Lower leg skin (tissue), 4 donors: ENCODE measurements around the gene SLC13A5. TPM values are rescaled to one million over a fixed set of nuclear protein-coding genes. Genes with fewer than 3 reads are reported as not detected.

ENCODE experiments used
- DNase-seq, 2 donors: peaks; one replicate each; pipeline ENCODE4 v3.0.0-alpha.2; 2019; ENCODE audit warnings: low spot score in 2 of 2
- H3K4me3 ChIP-seq: fragments of 200-600 bp; sonication (generic); 2 replicates; pipeline ENCODE4 v1.5.1; 2017; ENCODE audit warnings: mild to moderate bottlenecking, low read depth; ENCODE audit not compliant: poor library complexity, severe bottlenecking
- POLR2A ChIP-seq, 2 donors: fragments of 450-650 bp; IDR thresholded peaks; one replicate each; pipeline ENCODE4 v1.6.1; 2016 to 2017; ENCODE audit warnings: antibody characterized with exemption in 2 of 2, mild to moderate bottlenecking in 1 of 2, moderate library complexity in 1 of 2
- WGBS, 2 donors: methylation state at CpG; one replicate each; pipeline ENCODE4 v1.1.5; 2018; 5-methylcytosine and 5-hydroxymethylcytosine counted together
- intact Hi-C: fragments of 100-400 bp; cut with DNase I; formaldehyde crosslinking; loops from one replicate; pipeline ENCODE4 v1.15.0; 2023; ENCODE audit warnings: low total_unique reads
- total RNA-seq, 4 donors: library from RNA; depleted of rRNA; stranded (reverse); fragments of >200 nt; gene quantifications; one replicate each; pipeline ENCODE4 v1.1.0, GENCODE V29; 2016
- TF ChIP-seq, protein P1 (sequence below), 3 donors: fragments of 450-650 bp; IDR thresholded peaks; one replicate each; pipeline ENCODE4 v1.5.1; 2016; ENCODE audit warnings: antibody characterized with exemption in 3 of 3, mild to moderate bottlenecking in 3 of 3, moderate library complexity in 2 of 3

Gene SLC13A5
- total RNA-seq, 4 donors from 2014 or later, result not detected

DNA sequence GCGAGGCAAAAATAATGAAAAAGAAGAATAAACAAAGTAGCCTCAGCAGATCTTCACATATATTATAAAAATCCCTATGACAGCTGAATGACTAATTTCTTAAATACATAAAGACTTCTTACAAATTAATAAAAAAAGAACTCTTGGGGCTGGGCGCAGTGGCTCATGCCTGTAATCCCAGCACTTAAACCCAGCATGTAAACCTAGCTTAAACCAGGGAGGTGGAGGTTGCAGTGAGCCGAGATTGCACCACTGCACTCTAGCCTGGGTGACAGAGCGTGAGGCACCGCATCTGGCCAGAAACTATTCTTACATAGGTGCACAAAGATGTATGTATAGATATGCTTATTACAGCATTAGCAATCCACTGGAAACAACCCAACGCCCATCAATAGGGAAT, 33.9 kb downstream of the SLC13A5 start:
- no peak overlapping the region for H3K4me3 ChIP-seq
- 63 to 74% methylated on average over 6 of the region's 6 CpGs for WGBS, 2 donors
- no peak for TF ChIP-seq POLR2A (IDR thresholded peaks at IDR 0.05)
- TF ChIP-seq, protein P1, sequence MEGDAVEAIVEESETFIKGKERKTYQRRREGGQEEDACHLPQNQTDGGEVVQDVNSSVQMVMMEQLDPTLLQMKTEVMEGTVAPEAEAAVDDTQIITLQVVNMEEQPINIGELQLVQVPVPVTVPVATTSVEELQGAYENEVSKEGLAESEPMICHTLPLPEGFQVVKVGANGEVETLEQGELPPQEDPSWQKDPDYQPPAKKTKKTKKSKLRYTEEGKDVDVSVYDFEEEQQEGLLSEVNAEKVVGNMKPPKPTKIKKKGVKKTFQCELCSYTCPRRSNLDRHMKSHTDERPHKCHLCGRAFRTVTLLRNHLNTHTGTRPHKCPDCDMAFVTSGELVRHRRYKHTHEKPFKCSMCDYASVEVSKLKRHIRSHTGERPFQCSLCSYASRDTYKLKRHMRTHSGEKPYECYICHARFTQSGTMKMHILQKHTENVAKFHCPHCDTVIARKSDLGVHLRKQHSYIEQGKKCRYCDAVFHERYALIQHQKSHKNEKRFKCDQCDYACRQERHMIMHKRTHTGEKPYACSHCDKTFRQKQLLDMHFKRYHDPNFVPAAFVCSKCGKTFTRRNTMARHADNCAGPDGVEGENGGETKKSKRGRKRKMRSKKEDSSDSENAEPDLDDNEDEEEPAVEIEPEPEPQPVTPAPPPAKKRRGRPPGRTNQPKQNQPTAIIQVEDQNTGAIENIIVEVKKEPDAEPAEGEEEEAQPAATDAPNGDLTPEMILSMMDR (IDR thresholded peaks at IDR 0.05), result no peak
- no peak for DNase-seq
- intact Hi-C loops, result loop anchor here (10.0 kb wide), 1 partner anchor 156 kb away; the partner anchor contains the start of gene TEKT1

DNA sequence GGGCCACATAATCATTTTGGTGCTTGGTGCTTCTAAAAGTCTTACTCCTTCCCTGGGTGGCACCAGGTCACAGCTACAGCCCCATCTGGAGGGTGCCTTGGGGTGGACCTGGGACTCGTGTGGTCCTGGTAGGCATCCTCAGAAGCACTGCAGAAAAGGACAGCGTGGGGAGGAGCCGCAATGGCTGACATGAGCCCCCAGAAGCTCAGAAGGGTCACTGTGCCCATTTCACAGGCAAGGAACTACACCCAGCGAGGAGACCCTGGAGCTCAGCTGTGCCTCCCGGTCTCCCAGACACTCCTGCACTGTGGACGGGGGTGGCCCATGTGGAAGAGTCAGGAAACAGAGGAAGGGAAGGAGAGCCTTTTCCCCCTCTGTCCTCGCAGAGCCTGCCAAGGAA, 35.2 kb downstream of the SLC13A5 start:
- 80 to 83% methylated on average over 7 of the region's 7 CpGs for WGBS, 2 donors
- intact Hi-C loops, result loop anchor here (10.0 kb wide), 1 partner anchor 157 kb away; the partner anchor contains the start of gene TEKT1
- no peak for TF ChIP-seq POLR2A (IDR thresholded peaks at IDR 0.05)
- TF ChIP-seq, protein P1 (IDR thresholded peaks at IDR 0.05), result no peak
- DNase-seq, result no peak
- no peak overlapping the region for H3K4me3 ChIP-seq

DNA sequence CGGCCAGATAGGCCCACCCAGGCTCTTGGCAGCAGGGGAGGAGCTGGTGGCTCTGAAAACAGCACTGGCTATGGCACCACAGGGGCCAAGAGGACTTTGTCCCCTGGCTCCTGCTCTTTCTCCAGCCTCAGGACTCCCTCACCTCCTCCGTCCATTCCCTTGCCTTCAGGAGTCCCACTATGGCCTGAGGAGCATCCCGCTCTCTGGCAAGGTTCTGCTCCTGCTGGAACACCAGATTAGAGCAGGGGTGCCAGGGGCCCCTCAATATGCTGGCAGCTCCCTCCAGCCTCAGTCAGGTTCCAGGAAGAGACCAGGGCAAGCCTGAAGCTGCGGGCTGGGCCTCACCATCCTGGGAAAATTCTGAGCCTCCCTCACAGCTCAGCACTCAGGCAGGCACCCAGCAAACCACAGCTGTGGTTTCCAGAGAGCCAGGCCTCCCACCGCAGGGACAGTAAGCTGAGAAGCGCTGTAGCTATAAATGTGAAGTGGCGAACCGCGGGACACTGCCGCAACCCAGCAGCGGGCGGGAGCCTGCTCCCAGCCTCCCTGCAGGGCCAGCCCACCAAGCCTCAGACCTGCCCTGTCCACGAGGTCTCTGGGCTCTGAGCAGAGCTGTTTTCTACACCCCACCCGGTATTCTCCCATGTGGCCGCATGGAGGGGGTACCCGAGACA, 35.9 kb downstream of the SLC13A5 start:
- intact Hi-C loops, result loop anchor here (10.0 kb wide), 1 partner anchor 158 kb away; the partner anchor contains the start of gene TEKT1
- WGBS, 2 donors, result 47 to 66% methylated on average over 15 to 16 of the region's 16 CpGs
- H3K4me3 ChIP-seq, result no peak overlapping the region
- DNase-seq, result no peak
- TF ChIP-seq POLR2A (IDR thresholded peaks at IDR 0.05), result no peak
- TF ChIP-seq, protein P1 (IDR thresholded peaks at IDR 0.05), result no peak

DNA sequence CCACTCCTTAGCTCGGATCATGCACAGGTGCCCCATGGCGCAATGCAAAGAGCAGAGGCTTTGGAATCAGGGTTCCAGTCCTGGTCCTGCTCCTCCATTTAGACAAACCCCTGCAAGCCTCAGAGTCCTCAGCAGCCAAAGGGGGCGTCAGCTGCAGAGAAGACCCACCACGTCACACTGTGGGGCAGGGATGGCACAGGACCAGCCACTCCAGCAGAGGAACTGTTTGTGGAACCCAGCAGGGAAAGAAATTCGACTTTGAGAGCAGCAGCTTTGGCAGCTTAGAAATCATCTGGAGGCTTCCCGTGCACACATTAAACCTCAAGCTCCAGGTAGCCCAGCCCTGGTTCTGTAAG, 36.4 kb downstream of the SLC13A5 start:
- WGBS, 2 donors, result 72 to 78% methylated on average over 6 of the region's 6 CpGs
- TF ChIP-seq, protein P1 (IDR thresholded peaks at IDR 0.05), result no peak
- no peak for TF ChIP-seq POLR2A (IDR thresholded peaks at IDR 0.05)
- no peak overlapping the region for H3K4me3 ChIP-seq
- no peak for DNase-seq
- intact Hi-C loops, result loop anchor here (10.0 kb wide), 1 partner anchor 158 kb away; the partner anchor contains the start of gene TEKT1

DNA sequence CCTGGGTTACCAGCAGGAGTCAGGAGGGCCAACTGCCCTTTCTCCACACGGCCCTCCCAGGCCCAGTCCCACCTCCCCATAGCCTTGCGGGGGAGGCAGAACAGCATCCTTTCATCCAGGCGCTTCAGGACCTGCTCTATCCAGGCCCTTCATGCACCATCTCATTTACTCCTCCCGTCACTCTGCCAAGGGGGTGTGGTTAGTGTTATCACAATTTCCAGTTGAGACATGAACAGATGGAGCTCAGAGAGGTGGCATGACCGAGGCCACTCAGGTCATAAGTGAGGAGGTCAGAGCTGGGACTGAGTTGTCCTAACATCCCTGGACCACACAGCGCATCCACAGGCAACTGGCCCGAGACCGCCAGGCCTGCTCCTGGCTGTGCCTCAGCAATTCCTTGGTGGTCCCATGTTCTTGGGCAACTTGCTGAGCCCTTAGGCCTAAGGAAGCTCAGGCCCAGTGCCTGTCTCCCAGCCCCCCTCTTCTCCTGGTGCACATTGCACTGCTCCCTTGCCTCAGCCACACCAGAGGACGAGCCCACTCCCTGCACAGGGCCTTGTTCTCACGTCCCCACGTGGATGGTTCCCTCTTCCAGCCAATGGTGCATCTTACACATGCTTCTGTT, 37.9 kb downstream of the SLC13A5 start:
- intact Hi-C loops, result loop anchor here (10.0 kb wide), 1 partner anchor 159 kb away; the partner anchor contains the start of gene TEKT1
- no peak for TF ChIP-seq POLR2A (IDR thresholded peaks at IDR 0.05)
- TF ChIP-seq, protein P1 (IDR thresholded peaks at IDR 0.05), result no peak
- WGBS, 2 donors, result 68 to 72% methylated on average over 9 to 11 of the region's 11 CpGs
- DNase-seq, result no peak
- H3K4me3 ChIP-seq, result no peak overlapping the region
